GM23338 (cell line): Measurements from ENCODE around the gene OSER1. TPM values are rescaled to one million over a fixed set of nuclear protein-coding genes. Genes with fewer than 3 reads are reported as not detected.

ENCODE experiments used
- ATAC-seq: fragments of 200-7000 bp; cut with Tn5 transposase; 3 replicates; pipeline ENCODE4 v1.9.1; 2020
- DNase-seq: peaks from one replicate; pipeline ENCODE4 v3.0.0-alpha.2; 2015; ENCODE audit warnings: low spot score
- H2AFZ ChIP-seq: fragments of 200-600 bp; sonication (generic); 2 replicates; pipeline ENCODE4 v1.8.0; 2016; ENCODE audit warnings: antibody characterized with exemption, mild to moderate bottlenecking, moderate library complexity
- H3F3A ChIP-seq: fragments of 200-600 bp; sonication (generic); replicated peaks from 2 replicates; pipeline ENCODE4 v1.8.0; 2017; ENCODE audit warnings: antibody characterized with exemption, mixed run types, low read depth
- H3K27ac ChIP-seq: fragments of 200-600 bp; sonication (generic); 2 replicates; pipeline ENCODE4 v1.6.1; 2016; ENCODE audit warnings: low read depth
- H3K27me3 ChIP-seq: fragments of 200-600 bp; sonication (generic); 2 replicates; pipeline ENCODE4 v1.8.0; 2016; ENCODE audit warnings: mild to moderate bottlenecking, mixed run types, moderate library complexity; ENCODE audit not compliant: insufficient read depth
- H3K36me3 ChIP-seq: fragments of 200-600 bp; sonication (generic); 2 replicates; pipeline ENCODE4 v1.8.0; 2016; ENCODE audit warnings: mild to moderate bottlenecking; ENCODE audit not compliant: insufficient read depth
- H3K4me1 ChIP-seq: fragments of 200-600 bp; sonication (generic); 2 replicates; pipeline ENCODE4 v1.8.0; 2016; ENCODE audit warnings: mild to moderate bottlenecking, moderate library complexity; ENCODE audit not compliant: insufficient read depth
- H3K4me2 ChIP-seq: fragments of 200-600 bp; sonication (generic); 2 replicates; pipeline ENCODE4 v1.7.1; 2017; ENCODE audit warnings: mixed run types
- H3K4me3 ChIP-seq: fragments of 200-600 bp; sonication (generic); 2 replicates; pipeline ENCODE4 v1.6.1; 2016; ENCODE audit warnings: mixed run types
- H3K79me2 ChIP-seq: fragments of 200-600 bp; sonication (generic); replicated peaks from 2 replicates; pipeline ENCODE4 v1.8.0; 2017; ENCODE audit warnings: mild to moderate bottlenecking; ENCODE audit not compliant: insufficient read depth
- H3K9me2 ChIP-seq: fragments of 200-600 bp; sonication (generic); 2 replicates; pipeline ENCODE4 v1.8.0; 2017; ENCODE audit not compliant: insufficient read depth
- H4K20me1 ChIP-seq: fragments of 200-600 bp; sonication (generic); replicated peaks from 2 replicates; pipeline ENCODE4 v1.8.0; 2017; ENCODE audit warnings: mild to moderate bottlenecking; ENCODE audit not compliant: insufficient read depth
- H3K27ac Mint-ChIP-seq: 2 replicates; pipeline ENCODE4 v1.8.0; 2020; ENCODE audit warnings: inconsistent platforms, mild to moderate bottlenecking, moderate library complexity, mixed read lengths
- H3K27me3 Mint-ChIP-seq: 3 replicates; pipeline ENCODE4 v1.8.0; 2022; ENCODE audit warnings: low read depth, mild to moderate bottlenecking, moderate library complexity, mixed read lengths, inconsistent platforms; ENCODE audit not compliant: insufficient read depth, poor library complexity
- H3K36me3 Mint-ChIP-seq: 3 replicates; pipeline ENCODE4 v1.8.0; 2021; ENCODE audit warnings: low read depth, mild to moderate bottlenecking, inconsistent platforms, moderate library complexity, mixed read lengths
- H3K4me1 Mint-ChIP-seq: 3 replicates; pipeline ENCODE4 v1.8.0; 2020; ENCODE audit warnings: mild to moderate bottlenecking, inconsistent platforms, mixed read lengths
- H3K4me3 Mint-ChIP-seq: 3 replicates; pipeline ENCODE4 v1.8.0; 2021; ENCODE audit warnings: moderate library complexity, mild to moderate bottlenecking, inconsistent platforms, mixed read lengths
- H3K9me3 Mint-ChIP-seq: 3 replicates; pipeline ENCODE4 v1.8.0; 2020; ENCODE audit warnings: moderate library complexity, mild to moderate bottlenecking, inconsistent platforms, mixed read lengths
- CREB1 ChIP-seq: fragments of 250-450 bp; sonication (Bioruptor Pico); IDR thresholded peaks from 2 replicates; pipeline ENCODE4 v1.5.0; 2020; ENCODE audit warnings: low read depth, mild to moderate bottlenecking, moderate library complexity
- CTCF ChIP-seq, 2 experiments: fragments of 200-600 bp in 1 of 2; sonication (generic) in 1 of 2; conservative IDR thresholded peaks; 2 replicates each; pipeline versions ENCODE4 v1.5.1 to v1.6.1; 2016 to 2017; ENCODE audit warnings: antibody characterized with exemption in 2 of 2, low read depth in 2 of 2, mild to moderate bottlenecking in 2 of 2, moderate library complexity in 1 of 2
- ETS1 ChIP-seq: IDR thresholded peaks from 2 replicates; pipeline ENCODE4 v1.6.1; 2016; ENCODE audit warnings: antibody characterized with exemption
- EZH2 ChIP-seq: fragments of 200-600 bp; sonication (generic); IDR thresholded peaks from one replicate; pipeline ENCODE4 v1.8.0; 2017; ENCODE audit warnings: antibody characterized with exemption, mild to moderate bottlenecking, low read depth; ENCODE audit not compliant: unreplicated experiment
- EZH2phosphoT487 ChIP-seq: fragments of 200-600 bp; sonication (generic); IDR thresholded peaks from one replicate; pipeline ENCODE4 v1.8.1; 2018; ENCODE audit warnings: antibody characterized with exemption; ENCODE audit not compliant: unreplicated experiment
- JUNB ChIP-seq: IDR thresholded peaks from one replicate; pipeline ENCODE4 v1.6.1; 2016; ENCODE audit warnings: antibody characterized with exemption; ENCODE audit not compliant: unreplicated experiment
- NANOG ChIP-seq: IDR thresholded peaks from 2 replicates; pipeline ENCODE4 v1.6.1; 2016; ENCODE audit warnings: antibody characterized with exemption, borderline replicate concordance
- POLR2AphosphoS5 ChIP-seq: IDR thresholded peaks from 2 replicates; pipeline ENCODE4 v1.6.1; 2016; ENCODE audit warnings: antibody characterized with exemption, low read depth
- STAT1 ChIP-seq: IDR thresholded peaks from one replicate; pipeline ENCODE4 v1.6.1; 2016; ENCODE audit warnings: antibody characterized with exemption; ENCODE audit not compliant: unreplicated experiment
- ZNF114 ChIP-seq: fragments of 250-450 bp; sonication (Bioruptor Pico); IDR thresholded peaks from 2 replicates; pipeline ENCODE4 v1.5.0; 2020; ENCODE audit warnings: mild to moderate bottlenecking, moderate library complexity
- ZNF331 ChIP-seq: fragments of 250-450 bp; sonication (Bioruptor Pico); IDR thresholded peaks from 2 replicates; pipeline ENCODE4 v1.5.0; 2020; ENCODE audit warnings: low read depth, mild to moderate bottlenecking, moderate library complexity
- ZNF462 ChIP-seq: fragments of 250-450 bp; sonication (Bioruptor Pico); IDR thresholded peaks from 2 replicates; pipeline ENCODE4 v1.5.0; 2020; ENCODE audit warnings: mild to moderate bottlenecking, moderate library complexity
- polyA plus RNA-seq: library from polyadenylated mRNA; unstranded; fragments of >200 nt; fragmentation: Nextera tagmentation; extraction: Ambion mirVana; gene quantifications from 2 replicates; pipeline ENCODE4 v1.2.1, GENCODE V29; 2016
- total RNA-seq: library from RNA; depleted of rRNA; stranded (reverse); fragments of >200 nt; shearing (Covaris generic); gene quantifications from 2 replicates; pipeline ENCODE4 v1.2.3, GENCODE V29; 2014
- TF ChIP-seq, protein P1 (sequence below): IDR thresholded peaks from one replicate; pipeline ENCODE4 v1.6.1; 2018; ENCODE audit warnings: antibody characterized with exemption; ENCODE audit not compliant: unreplicated experiment

OSER1 gene
- total and polyA plus RNA-seq, 2 experiments from 2014 or later: 25.2 to 31.1 TPM

- no peak overlapping the region for H3K4me3 Mint-ChIP-seq
- H3K9me2 ChIP-seq: no peaks in the 10 kb centered on the region
- H3K4me1 Mint-ChIP-seq: peaks cover 13% of the 10 kb centered on the region
- no peaks in the 10 kb centered on the region for H3F3A ChIP-seq
- no peak for DNase-seq
- no peaks in the 10 kb centered on the region for H3K27me3 ChIP-seq
- H3K27ac ChIP-seq: no peak overlapping the region
- no peaks in the 10 kb centered on the region for H3K79me2 ChIP-seq
- H3K36me3 ChIP-seq: no peaks in the 10 kb centered on the region
- no peak overlapping the region for H3K4me2 ChIP-seq
- no peaks in the 10 kb centered on the region for H4K20me1 ChIP-seq
- no peaks in the 10 kb centered on the region for H3K4me1 ChIP-seq
- H3K9me3 Mint-ChIP-seq: no peaks in the 10 kb centered on the region; the same call in 2 of the 3 replicates
- no peak for ATAC-seq
- no peak overlapping the region for H3K4me3 ChIP-seq
- TF ChIP-seq ZNF114 (CRISPR knock-in tag) (no peak), ZNF331 (CRISPR knock-in tag) (no peak), EZH2 (no peak), EZH2phosphoT487 (no peak), CTCF (conservative IDR thresholded peaks at IDR 0.05; ENCODE audit: low read depth in 2 of 2) (no peak), JUNB (no peak), ZNF462 (CRISPR knock-in tag) (no peak), ETS1 (no peak), CREB1 (CRISPR knock-in tag) (no peak), NANOG (no peak), POLR2AphosphoS5 (no peak), STAT1 (no peak)
- TF ChIP-seq, protein P1, sequence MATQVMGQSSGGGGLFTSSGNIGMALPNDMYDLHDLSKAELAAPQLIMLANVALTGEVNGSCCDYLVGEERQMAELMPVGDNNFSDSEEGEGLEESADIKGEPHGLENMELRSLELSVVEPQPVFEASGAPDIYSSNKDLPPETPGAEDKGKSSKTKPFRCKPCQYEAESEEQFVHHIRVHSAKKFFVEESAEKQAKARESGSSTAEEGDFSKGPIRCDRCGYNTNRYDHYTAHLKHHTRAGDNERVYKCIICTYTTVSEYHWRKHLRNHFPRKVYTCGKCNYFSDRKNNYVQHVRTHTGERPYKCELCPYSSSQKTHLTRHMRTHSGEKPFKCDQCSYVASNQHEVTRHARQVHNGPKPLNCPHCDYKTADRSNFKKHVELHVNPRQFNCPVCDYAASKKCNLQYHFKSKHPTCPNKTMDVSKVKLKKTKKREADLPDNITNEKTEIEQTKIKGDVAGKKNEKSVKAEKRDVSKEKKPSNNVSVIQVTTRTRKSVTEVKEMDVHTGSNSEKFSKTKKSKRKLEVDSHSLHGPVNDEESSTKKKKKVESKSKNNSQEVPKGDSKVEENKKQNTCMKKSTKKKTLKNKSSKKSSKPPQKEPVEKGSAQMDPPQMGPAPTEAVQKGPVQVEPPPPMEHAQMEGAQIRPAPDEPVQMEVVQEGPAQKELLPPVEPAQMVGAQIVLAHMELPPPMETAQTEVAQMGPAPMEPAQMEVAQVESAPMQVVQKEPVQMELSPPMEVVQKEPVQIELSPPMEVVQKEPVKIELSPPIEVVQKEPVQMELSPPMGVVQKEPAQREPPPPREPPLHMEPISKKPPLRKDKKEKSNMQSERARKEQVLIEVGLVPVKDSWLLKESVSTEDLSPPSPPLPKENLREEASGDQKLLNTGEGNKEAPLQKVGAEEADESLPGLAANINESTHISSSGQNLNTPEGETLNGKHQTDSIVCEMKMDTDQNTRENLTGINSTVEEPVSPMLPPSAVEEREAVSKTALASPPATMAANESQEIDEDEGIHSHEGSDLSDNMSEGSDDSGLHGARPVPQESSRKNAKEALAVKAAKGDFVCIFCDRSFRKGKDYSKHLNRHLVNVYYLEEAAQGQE: no peak
- H3K27me3 Mint-ChIP-seq: peaks cover 6% of the 10 kb centered on the region
- no peak overlapping the region for H2AFZ ChIP-seq
- H3K36me3 Mint-ChIP-seq: no peaks in the 10 kb centered on the region
- H3K27ac Mint-ChIP-seq: no peak overlapping the region; the same call in 1 of the 2 replicates
Measured at GRCh38 chr20:44166008-44166407, 44.6 kb downstream of the OSER1 start.
